SKM-1 (cell line): ENCODE data around the gene NFIA.

ENCODE experiments used
- DNase-seq: peaks from one replicate; lab custom pipeline; 2025; ENCODE audit not compliant: unreplicated experiment; lab: John Stamatoyannopoulos, UW

Gene NFIA

GRCh38 chr1:61210435-61211154, 128.2 kb downstream of the NFIA start:
- DNase-seq: no peak

- no peak for DNase-seq
Observed at GRCh38 chr1:61213245-61214011, 131.1 kb downstream of the NFIA start.

- no peak for DNase-seq
Observed at GRCh38 chr1:61215119-61215518, 132.8 kb downstream of the NFIA start.

GRCh38 chr1:61215676-61216289, 133.4 kb downstream of the NFIA start:
- DNase-seq: no peak

- no peak for DNase-seq
Observed at GRCh38 chr1:61220536-61220935, 138.2 kb downstream of the NFIA start.

- DNase-seq: no peak
Observed at GRCh38 chr1:61221642-61222041, 139.3 kb downstream of the NFIA start.

GRCh38 chr1:61222240-61222639, 139.9 kb downstream of the NFIA start:
- DNase-seq: no peak

GRCh38 chr1:61223140-61223539, 140.8 kb downstream of the NFIA start:
- DNase-seq: no peak

GRCh38 chr1:61224609-61225008, 142.2 kb downstream of the NFIA start:
- no peak for DNase-seq

- DNase-seq: no peak
Observed at GRCh38 chr1:61225478-61225877, 143.1 kb downstream of the NFIA start.

GRCh38 chr1:61226791-61227567, 144.6 kb downstream of the NFIA start:
- no peak for DNase-seq

- no peak for DNase-seq
Observed at GRCh38 chr1:61227857-61228550, 145.6 kb downstream of the NFIA start.

GRCh38 chr1:61230523-61230922, 148.2 kb downstream of the NFIA start:
- no peak for DNase-seq

GRCh38 chr1:61231795-61232194, 149.4 kb downstream of the NFIA start:
- no peak for DNase-seq

GRCh38 chr1:61233121-61233660, 150.8 kb downstream of the NFIA start:
- no peak for DNase-seq

- no peak for DNase-seq
Observed at GRCh38 chr1:61234587-61234919, 152.2 kb downstream of the NFIA start.

GRCh38 chr1:61237147-61237546, 154.8 kb downstream of the NFIA start:
- no peak for DNase-seq

- DNase-seq: no peak
Observed at GRCh38 chr1:61237659-61238358, 155.4 kb downstream of the NFIA start.

- DNase-seq: no peak
Observed at GRCh38 chr1:61238359-61238665, 156.0 kb downstream of the NFIA start.

- DNase-seq: no peak
Observed at GRCh38 chr1:61240878-61241277, 158.5 kb downstream of the NFIA start.
